Type B pancreatic cell (in vitro differentiated cells): ENCODE results near the gene ZBTB39. TPM values are rescaled to one million over a fixed set of nuclear protein-coding genes. Genes with fewer than 3 reads are reported as not detected.

ENCODE experiments used
- DNase-seq: peaks from one replicate; pipeline ENCODE4 v3.0.0; 2021; ENCODE audit warnings: mixed read lengths; ENCODE audit not compliant: unreplicated experiment; ENCODE audit errors: extremely low spot score
- H3K27ac Mint-ChIP-seq: 2 replicates; pipeline ENCODE4 v1.8.0; 2021; ENCODE audit warnings: mild to moderate bottlenecking, mixed read lengths
- H3K27me3 Mint-ChIP-seq: 2 replicates; pipeline ENCODE4 v1.8.0; 2021; ENCODE audit warnings: mixed read lengths
- H3K36me3 Mint-ChIP-seq: 2 replicates; pipeline ENCODE4 v1.8.0; 2021; ENCODE audit warnings: mixed read lengths
- H3K4me1 Mint-ChIP-seq: one replicate; pipeline ENCODE4 v1.8.0; 2021; ENCODE audit warnings: mixed read lengths; ENCODE audit not compliant: unreplicated experiment
- H3K4me3 Mint-ChIP-seq: 2 replicates; pipeline ENCODE4 v1.8.0; 2021; ENCODE audit warnings: mild to moderate bottlenecking, mixed read lengths
- H3K9me3 Mint-ChIP-seq: 2 replicates; pipeline ENCODE4 v1.8.0; 2021; ENCODE audit warnings: mixed read lengths
- CTCF ChIP-seq: fragments of 200-600 bp; sonication (generic); conservative IDR thresholded peaks from 2 replicates; pipeline ENCODE4 v1.5.0; 2021; ENCODE audit warnings: antibody characterized with exemption, mild to moderate bottlenecking
- total RNA-seq: library from RNA; stranded (reverse); gene quantifications from 2 replicates; pipeline ENCODE4 v1.2.1, GENCODE V29; 2021; ENCODE audit warnings: low replicate concordance

Gene ZBTB39
- total RNA-seq, 1 donor from 2014 or later: 18.1 TPM

GRCh38 chr12:57039016-57039798 lies 32.9 kb upstream of the ZBTB39 start:
- Mint-ChIP-seq H3K4me1 (no peaks in the 10 kb centered on the region), H3K27me3 (peaks cover 31% of the 10 kb centered on the region), H3K36me3 (no peaks in the 10 kb centered on the region), H3K4me3 (no peak overlapping the region), H3K27ac (no peak overlapping the region), H3K9me3 (no peaks in the 10 kb centered on the region)
- no peak for DNase-seq
- TF ChIP-seq CTCF: no peak

- no peak overlapping the region for H3K27ac Mint-ChIP-seq
- H3K4me1 Mint-ChIP-seq: no peaks in the 10 kb centered on the region
- H3K4me3 Mint-ChIP-seq: no peak overlapping the region
- DNase-seq: no peak
- no peaks in the 10 kb centered on the region for H3K9me3 Mint-ChIP-seq
- H3K36me3 Mint-ChIP-seq: no peaks in the 10 kb centered on the region
- peaks cover 22% of the 10 kb centered on the region for H3K27me3 Mint-ChIP-seq
- no peak for TF ChIP-seq CTCF
These were observed 30.9 kb upstream of the ZBTB39 start for GRCh38 chr12:57037264-57037663.

- no peaks in the 10 kb centered on the region for H3K9me3 Mint-ChIP-seq
- TF ChIP-seq CTCF: no peak
- no peak for DNase-seq
These were observed 27.1 kb upstream of the ZBTB39 start for GRCh38 chr12:57033431-57033830.

GRCh38 chr12:57031789-57032188 lies 25.4 kb upstream of the ZBTB39 start:
- Mint-ChIP-seq H3K4me3 (no peak overlapping the region), H3K9me3 (no peaks in the 10 kb centered on the region), H3K27me3 (peaks cover 4% of the 10 kb centered on the region), H3K36me3 (no peaks in the 10 kb centered on the region), H3K27ac (no peak overlapping the region), H3K4me1 (peaks cover 16% of the 10 kb centered on the region)
- no peak for DNase-seq
- TF ChIP-seq CTCF: no peak

More at GRCh38 chr12:57033431-57033830, 27.1 kb upstream of the ZBTB39 start:
- Mint-ChIP-seq H3K36me3 (no peaks in the 10 kb centered on the region), H3K4me3 (no peak overlapping the region), H3K4me1 (peaks cover 7% of the 10 kb centered on the region), H3K27me3 (no peaks in the 10 kb centered on the region), H3K27ac (no peak overlapping the region)

GRCh38 chr12:57031138-57031725 lies 24.9 kb upstream of the ZBTB39 start:
- peak overlapping the region; percentile 22 for H3K27ac Mint-ChIP-seq
- no peak for DNase-seq
- no peaks in the 10 kb centered on the region for H3K36me3 Mint-ChIP-seq
- no peak for TF ChIP-seq CTCF
- H3K9me3 Mint-ChIP-seq: no peaks in the 10 kb centered on the region
- no peak overlapping the region for H3K4me3 Mint-ChIP-seq
- H3K27me3 Mint-ChIP-seq: peaks cover 4% of the 10 kb centered on the region
- peaks cover 21% of the 10 kb centered on the region for H3K4me1 Mint-ChIP-seq
